ENCODE data around the gene RASA3.

The RASA3 gene

GRCh38 chr13:114097893-114098688 lies 34.3 kb downstream of the RASA3 start:
- no peak for DNase-seq

- DNase-seq = peak; percentile 88
Observed at GRCh38 chr13:114097212-114097892, 35.1 kb downstream of the RASA3 start.

DNA sequence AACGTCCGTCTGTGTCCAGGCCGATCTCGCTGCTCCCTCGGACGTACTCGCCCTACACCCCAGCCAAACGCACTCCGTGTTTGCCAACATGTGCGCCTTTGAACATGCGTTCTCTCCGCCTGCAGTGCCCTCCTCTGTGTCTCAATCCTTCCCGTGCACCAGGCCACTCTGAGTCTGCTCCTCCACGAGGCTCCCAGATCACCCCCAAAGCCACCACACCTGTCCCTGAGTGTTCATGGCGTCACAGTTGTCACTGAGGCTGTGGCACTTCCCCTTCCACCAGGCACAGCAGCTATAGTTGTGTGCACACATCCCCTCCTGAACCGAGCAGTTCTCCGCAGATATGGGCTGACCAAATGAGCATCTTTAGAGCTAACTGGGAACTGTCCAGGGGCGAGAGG lies 35.6 kb downstream of the RASA3 start:
- DNase-seq = no peak

- DNase-seq = no peak
Observed at GRCh38 chr13:114096031-114096485, 36.4 kb downstream of the RASA3 start.

- DNase-seq = no peak
Observed at GRCh38 chr13:114095486-114095885, 36.9 kb downstream of the RASA3 start.

DNA sequence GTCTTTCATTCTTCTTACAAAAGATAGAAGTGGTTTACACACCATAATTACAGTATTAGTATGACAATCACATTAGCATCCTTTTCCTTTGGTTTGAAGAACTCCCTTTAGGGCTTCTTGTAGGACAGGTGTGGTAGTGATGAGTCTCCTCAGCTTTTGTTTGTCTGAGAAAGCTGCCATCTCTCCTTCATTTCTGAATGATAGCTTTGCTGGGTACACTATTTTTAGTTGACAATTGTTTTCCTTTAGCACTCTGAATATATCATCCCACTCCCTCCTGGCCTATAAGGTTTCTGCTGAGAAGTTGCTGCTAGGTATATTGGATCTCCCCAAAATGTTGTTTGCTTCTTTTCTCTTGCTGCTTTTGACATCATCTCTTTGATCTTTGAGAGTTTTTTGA lies 39.3 kb downstream of the RASA3 start:
- no peak for DNase-seq

DNA sequence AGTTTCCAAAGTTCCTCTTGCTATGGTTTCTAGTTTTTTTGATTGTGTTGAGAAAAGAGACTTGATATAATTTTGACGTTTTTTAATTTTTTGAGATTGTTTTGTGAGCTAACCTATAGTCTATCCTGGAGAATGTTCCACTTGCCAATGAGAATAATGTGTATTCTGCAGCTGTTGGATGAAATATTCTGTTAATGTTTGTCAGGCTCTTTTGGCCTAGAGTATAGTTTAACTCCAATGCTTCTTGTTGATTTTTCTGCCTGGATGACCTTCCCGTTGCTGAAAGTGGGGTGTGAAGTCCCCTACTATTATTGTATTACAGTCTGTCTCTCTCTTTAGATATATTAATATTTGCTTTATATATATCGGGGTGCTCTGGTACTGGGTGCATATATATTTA lies 40.0 kb downstream of the RASA3 start:
- DNase-seq = no peak

DNA sequence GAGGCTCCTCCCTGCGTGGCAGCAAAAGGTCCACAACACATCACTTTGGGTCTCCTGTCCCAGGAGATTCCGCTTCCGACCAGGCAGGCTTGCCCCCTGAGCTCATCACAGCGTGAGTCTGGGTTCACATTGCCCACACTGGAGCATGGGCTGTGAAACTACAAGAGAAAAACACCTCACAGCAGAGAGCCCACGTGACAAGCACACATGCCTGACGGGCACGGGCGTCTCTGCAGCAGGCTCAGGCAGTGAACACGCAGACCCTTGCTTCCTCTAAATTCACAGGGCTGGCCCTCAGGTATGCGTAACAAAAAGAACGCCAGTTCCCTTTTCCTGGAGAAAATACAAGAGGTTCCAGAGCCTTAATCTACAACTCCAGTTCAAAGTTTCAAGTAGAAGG lies 41.9 kb downstream of the RASA3 start:
- DNase-seq = no peak

- DNase-seq = no peak
Observed at GRCh38 chr13:114089751-114090400, 42.5 kb downstream of the RASA3 start.

- no peak for DNase-seq
Observed at GRCh38 chr13:114089341-114089740, 43.1 kb downstream of the RASA3 start.

- no peak for DNase-seq
Observed at GRCh38 chr13:114088863-114089262, 43.6 kb downstream of the RASA3 start.

DNA sequence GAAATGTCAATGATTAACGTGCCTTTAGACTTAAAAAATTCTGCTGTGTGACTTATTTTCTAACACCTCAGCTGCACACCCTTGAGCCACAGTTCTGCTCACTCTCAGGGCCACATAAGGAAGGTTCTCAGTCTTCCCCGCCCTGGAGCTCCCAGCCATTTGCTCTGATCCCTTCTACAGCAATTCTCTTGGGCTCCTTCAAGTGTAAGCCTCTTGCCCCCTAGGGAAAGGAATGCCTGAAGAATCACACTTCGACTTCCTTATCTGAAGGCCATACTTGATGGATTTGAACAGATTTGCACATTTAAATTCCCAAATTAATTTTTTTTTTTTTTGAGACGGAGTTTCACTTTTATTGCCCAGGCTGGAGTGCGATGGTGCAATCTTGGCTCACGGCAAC lies 44.2 kb downstream of the RASA3 start:
- DNase-seq = no peak

DNA sequence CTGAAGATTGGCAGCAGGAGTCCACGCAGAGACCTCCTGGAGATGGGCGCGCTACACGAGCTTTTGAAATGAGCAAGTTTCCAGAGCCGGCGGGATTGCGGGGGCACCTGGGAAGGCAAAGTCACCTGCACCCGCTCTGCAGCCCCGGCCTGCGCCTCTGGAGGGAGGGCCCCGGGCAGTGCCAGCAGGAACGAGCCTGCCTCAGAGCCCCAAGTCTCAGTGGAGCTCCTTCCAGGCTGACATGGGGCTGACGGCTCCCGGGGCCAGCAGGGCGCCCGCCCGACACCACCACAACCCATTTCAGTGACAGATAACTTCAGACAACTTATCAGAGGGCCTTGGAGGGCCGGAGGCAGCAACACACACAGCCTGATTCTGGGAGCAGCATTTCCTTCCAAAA lies 45.0 kb downstream of the RASA3 start:
- no peak for DNase-seq

- no peak for DNase-seq
Observed at GRCh38 chr13:114082849-114083645, 49.4 kb downstream of the RASA3 start.

DNA sequence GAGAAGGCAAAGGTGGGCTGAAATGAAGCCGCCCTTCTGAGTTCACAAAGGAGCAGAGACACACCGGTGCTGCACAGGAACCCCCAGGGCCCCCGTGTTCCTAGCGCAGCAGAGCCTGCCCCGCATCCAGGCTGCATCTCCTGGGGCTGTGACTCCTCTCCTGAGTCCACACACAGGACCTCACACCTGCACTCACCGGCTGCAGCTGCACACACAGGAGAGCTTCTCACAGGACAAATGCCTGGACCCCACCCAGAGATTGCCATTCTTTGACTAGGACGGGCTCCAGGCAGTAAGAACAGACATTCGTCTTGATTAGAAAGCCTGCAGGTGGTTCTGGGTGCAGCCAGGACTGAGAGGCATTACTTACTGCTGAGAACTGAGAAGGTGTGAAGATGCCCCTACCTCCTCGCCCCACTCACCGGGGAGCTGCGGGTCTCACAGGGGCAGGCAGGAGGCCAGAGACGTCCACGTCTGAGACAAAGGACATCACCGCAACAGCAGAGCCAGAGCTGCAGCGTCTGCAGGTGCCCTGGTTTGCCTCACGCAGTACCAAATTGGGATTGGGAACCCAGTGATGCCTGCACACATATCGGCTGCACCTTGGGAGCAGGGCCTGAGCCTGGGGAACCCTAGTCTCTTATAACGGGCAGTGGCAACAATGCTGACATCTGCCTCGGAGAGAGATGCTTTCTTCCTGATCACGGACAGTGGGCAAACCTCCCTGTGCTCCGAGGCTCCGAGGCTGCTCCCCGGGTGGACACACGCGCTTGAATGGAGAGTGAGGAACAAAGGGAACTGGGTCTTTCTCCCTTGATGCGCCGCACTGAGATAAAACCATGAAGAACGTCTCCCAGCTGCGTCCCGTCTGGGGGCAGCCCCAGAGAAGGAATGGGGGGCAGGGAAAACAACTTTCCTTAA lies 50.4 kb downstream of the RASA3 start:
- peak; percentile 59 for DNase-seq

GRCh38 chr13:114080739-114081561 lies 51.5 kb downstream of the RASA3 start:
- no peak for DNase-seq

GRCh38 chr13:114079601-114080536 lies 52.6 kb downstream of the RASA3 start:
- peak; percentile 28 for DNase-seq

GRCh38 chr13:114078461-114079451 lies 53.7 kb downstream of the RASA3 start:
- DNase-seq = peak; percentile 53
